Measurements from ENCODE around the gene NEMF.

NEMF gene

DNA sequence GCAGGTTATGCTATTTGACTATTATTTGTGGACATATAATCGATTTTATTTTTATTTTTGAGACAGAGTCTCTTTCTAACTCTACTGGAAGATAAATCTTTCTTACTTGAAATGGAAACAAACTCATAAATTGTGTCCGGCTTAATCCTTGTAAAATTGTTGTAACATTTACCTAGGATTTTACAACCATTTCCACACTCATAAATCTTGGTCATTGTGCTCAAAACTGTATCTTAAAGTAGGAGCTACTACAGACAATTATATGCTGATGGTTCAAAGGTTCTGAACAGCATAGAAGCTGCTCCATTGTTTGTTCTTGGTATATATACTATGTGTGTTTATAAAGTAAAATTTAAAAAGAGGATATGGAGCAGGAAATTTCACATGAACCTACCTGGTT, 35.7 kb upstream of the NEMF start:
- no peaks in the 10 kb centered on the region for H3K9me3 ChIP-seq (ENCODE audit: control extremely low read depth in 1 of 5, control insufficient read depth in 4 of 5, insufficient read depth in 2 of 5, low read depth in 1 of 5, low read length in 4 of 5)
- CTCF ChIA-PET = interaction anchor here (1.0 kb wide), 2 partner anchors 9 to 52 kb away, joined by 6 to 7 read pairs; no protein-coding TSS in a partner anchor
- POLR2A ChIA-PET = interaction anchor here (0.6 to 0.7 kb wide), 2 partner anchors 69 to 174 kb away, joined by 3 read pairs; no protein-coding TSS in a partner anchor
- no peak overlapping the region for H3K27ac ChIP-seq (ENCODE audit: insufficient read depth in 1 of 2, low read depth in 1 of 2, low read length in 2 of 2, poor library complexity in 1 of 2, severe bottlenecking in 2 of 2)
- H3K27me3 ChIP-seq (replicated peaks in 2 of 5; ENCODE audit: control insufficient read depth in 4 of 5, insufficient read depth in 5 of 5, low read length in 4 of 5) = no peaks in the 10 kb centered on the region
- H3K4me1 ChIP-seq (ENCODE audit: control extremely low read depth in 1 of 4, control insufficient read depth in 4 of 4, insufficient read depth in 4 of 4, low read length in 3 of 4) = peaks cover 2 to 12% (median 8%) of the 10 kb centered on the region in 4 experiments
- no peaks in the 10 kb centered on the region for H3K36me3 ChIP-seq (ENCODE audit: control insufficient read depth in 4 of 4, insufficient read depth in 4 of 4, low read length in 3 of 4)
- H3K4me3 ChIP-seq (ENCODE audit: control insufficient read depth in 1 of 7, extremely low read depth in 1 of 7, insufficient read depth in 4 of 7, low read depth in 2 of 7, low read length in 6 of 7) = no peak overlapping the region
- DNase-seq = no peak
- WGBS (ENCODE audit: insufficient coverage) = no CpG with 5 or more reads among the region's 2 CpGs

GRCh38 chr14:49886523-49886922, 33.9 kb upstream of the NEMF start:
- H3K27me3 ChIP-seq (replicated peaks in 2 of 5; ENCODE audit: control insufficient read depth in 4 of 5, insufficient read depth in 5 of 5, low read length in 4 of 5) = no peaks in the 10 kb centered on the region
- peaks cover 0 to 9% (median under 1%) of the 10 kb centered on the region in 4 experiments for H3K4me1 ChIP-seq (ENCODE audit: control extremely low read depth in 1 of 4, control insufficient read depth in 4 of 4, insufficient read depth in 4 of 4, low read length in 3 of 4)
- H3K36me3 ChIP-seq (ENCODE audit: control insufficient read depth in 4 of 4, insufficient read depth in 4 of 4, low read length in 3 of 4) = no peaks in the 10 kb centered on the region
- DNase-seq = peak in 1 of 3 donors; percentile 7
- WGBS (ENCODE audit: insufficient coverage) = 94% methylated on average over 8 of the region's 12 CpGs
- H3K9me3 ChIP-seq (ENCODE audit: control extremely low read depth in 1 of 5, control insufficient read depth in 4 of 5, insufficient read depth in 2 of 5, low read depth in 1 of 5, low read length in 4 of 5) = no peaks in the 10 kb centered on the region
- H3K4me3 ChIP-seq (ENCODE audit: control insufficient read depth in 1 of 7, extremely low read depth in 1 of 7, insufficient read depth in 4 of 7, low read depth in 2 of 7, low read length in 6 of 7) = no peak overlapping the region
- H3K27ac ChIP-seq (ENCODE audit: insufficient read depth in 1 of 2, low read depth in 1 of 2, low read length in 2 of 2, poor library complexity in 1 of 2, severe bottlenecking in 2 of 2) = no peak overlapping the region
- POLR2A ChIA-PET = no interaction called here
- CTCF ChIA-PET = no interaction called here

GRCh38 chr14:49882826-49883694, 30.5 kb upstream of the NEMF start:
- Histone ChIP-seq H3K36me3 (ENCODE audit: control insufficient read depth in 4 of 4, insufficient read depth in 4 of 4, low read length in 3 of 4) (no peaks in the 10 kb centered on the region), H3K9me3 (ENCODE audit: control extremely low read depth in 1 of 5, control insufficient read depth in 4 of 5, insufficient read depth in 2 of 5, low read depth in 1 of 5, low read length in 4 of 5) (no peaks in the 10 kb centered on the region), H3K27me3 (replicated peaks in 2 of 5; ENCODE audit: control insufficient read depth in 4 of 5, insufficient read depth in 5 of 5, low read length in 4 of 5) (no peaks in the 10 kb centered on the region), H3K4me1 (ENCODE audit: control extremely low read depth in 1 of 4, control insufficient read depth in 4 of 4, insufficient read depth in 4 of 4, low read length in 3 of 4) (peaks cover 0 to 16% (median 5%) of the 10 kb centered on the region in 4 experiments), H3K27ac (ENCODE audit: insufficient read depth in 1 of 2, low read depth in 1 of 2, low read length in 2 of 2, poor library complexity in 1 of 2, severe bottlenecking in 2 of 2) (no peak overlapping the region), H3K4me3 (ENCODE audit: control insufficient read depth in 1 of 7, extremely low read depth in 1 of 7, insufficient read depth in 4 of 7, low read depth in 2 of 7, low read length in 6 of 7) (no peak overlapping the region)
- WGBS (ENCODE audit: insufficient coverage) = 95% methylated on average over 15 of the region's 18 CpGs
- DNase-seq = no peak
- ChIA-PET POLR2A (no interaction called here), CTCF (no interaction called here)

- H3K4me1 ChIP-seq (ENCODE audit: control extremely low read depth in 1 of 4, control insufficient read depth in 4 of 4, insufficient read depth in 4 of 4, low read length in 3 of 4) = peaks cover 0 to 16% (median 5%) of the 10 kb centered on the region in 4 experiments
- ChIA-PET POLR2A (interaction anchor here (0.6 kb wide), 1 partner anchor 231 kb away, joined by 3 read pairs; no protein-coding TSS in a partner anchor), CTCF (interaction anchor here (0.7 to 2.7 kb wide), 6 partner anchors 14 to 223 kb away, joined by 3 to 7 read pairs (median 3); no protein-coding TSS in a partner anchor)
- H3K9me3 ChIP-seq (ENCODE audit: control extremely low read depth in 1 of 5, control insufficient read depth in 4 of 5, insufficient read depth in 2 of 5, low read depth in 1 of 5, low read length in 4 of 5) = no peaks in the 10 kb centered on the region
- no peak overlapping the region for H3K4me3 ChIP-seq (ENCODE audit: control insufficient read depth in 1 of 7, extremely low read depth in 1 of 7, insufficient read depth in 4 of 7, low read depth in 2 of 7, low read length in 6 of 7)
- DNase-seq = no peak
- H3K36me3 ChIP-seq (ENCODE audit: control insufficient read depth in 4 of 4, insufficient read depth in 4 of 4, low read length in 3 of 4) = no peaks in the 10 kb centered on the region
- WGBS (ENCODE audit: insufficient coverage) = 100% methylated on average over 3 of the region's 4 CpGs
- H3K27ac ChIP-seq (ENCODE audit: insufficient read depth in 1 of 2, low read depth in 1 of 2, low read length in 2 of 2, poor library complexity in 1 of 2, severe bottlenecking in 2 of 2) = no peak overlapping the region
- no peaks in the 10 kb centered on the region for H3K27me3 ChIP-seq (replicated peaks in 2 of 5; ENCODE audit: control insufficient read depth in 4 of 5, insufficient read depth in 5 of 5, low read length in 4 of 5)
Observed at GRCh38 chr14:49881350-49882001, 28.9 kb upstream of the NEMF start.

GRCh38 chr14:49880267-49881064, 27.9 kb upstream of the NEMF start:
- CTCF ChIA-PET = interaction anchor here (1.0 to 2.7 kb wide), 22 partner anchors 8 to 231 kb away, joined by 3 to 12 read pairs (median 4); partner anchors contain the start of gene ARF6
- Histone ChIP-seq H3K36me3 (ENCODE audit: control insufficient read depth in 4 of 4, insufficient read depth in 4 of 4, low read length in 3 of 4) (no peaks in the 10 kb centered on the region), H3K27ac (ENCODE audit: insufficient read depth in 1 of 2, low read depth in 1 of 2, low read length in 2 of 2, poor library complexity in 1 of 2, severe bottlenecking in 2 of 2) (peak overlapping the region in 1 of 2 experiments; percentile 39), H3K4me1 (ENCODE audit: control extremely low read depth in 1 of 4, control insufficient read depth in 4 of 4, insufficient read depth in 4 of 4, low read length in 3 of 4) (peaks cover 0 to 16% (median 5%) of the 10 kb centered on the region in 4 experiments), H3K27me3 (replicated peaks in 2 of 5; ENCODE audit: control insufficient read depth in 4 of 5, insufficient read depth in 5 of 5, low read length in 4 of 5) (no peaks in the 10 kb centered on the region), H3K4me3 (ENCODE audit: control insufficient read depth in 1 of 7, extremely low read depth in 1 of 7, insufficient read depth in 4 of 7, low read depth in 2 of 7, low read length in 6 of 7) (no peak overlapping the region), H3K9me3 (ENCODE audit: control extremely low read depth in 1 of 5, control insufficient read depth in 4 of 5, insufficient read depth in 2 of 5, low read depth in 1 of 5, low read length in 4 of 5) (no peaks in the 10 kb centered on the region)
- POLR2A ChIA-PET = no interaction called here
- 0% methylated on average over 1 of the region's 9 CpGs for WGBS (ENCODE audit: insufficient coverage)
- DNase-seq = peak in 1 of 3 donors; percentile 54

DNA sequence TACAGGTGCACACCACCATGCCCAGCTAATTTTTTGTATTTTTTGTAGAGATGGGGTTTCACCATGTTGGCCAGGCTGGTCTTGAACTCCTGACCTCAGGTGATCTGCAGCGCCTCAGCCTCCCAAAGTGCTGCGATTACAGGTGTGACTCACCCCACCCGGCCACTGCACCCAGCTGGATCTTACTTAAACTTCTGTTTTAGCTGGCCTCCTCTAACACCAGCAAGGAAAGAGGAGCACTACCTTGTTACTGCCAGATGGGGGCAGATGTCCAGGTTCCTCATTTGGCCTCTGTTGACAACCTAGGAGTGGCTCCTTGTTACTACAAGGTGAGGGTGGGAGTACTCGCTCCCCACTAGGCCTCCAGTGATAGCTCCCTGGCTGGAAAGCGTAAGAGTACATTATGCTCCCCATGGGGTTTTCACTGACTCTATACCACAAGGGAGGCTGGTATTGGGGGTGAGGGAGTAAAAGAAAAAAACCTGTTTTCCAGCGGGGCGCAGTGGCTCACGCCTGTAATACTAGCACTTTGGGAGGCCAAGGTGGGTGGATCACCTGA, 27.1 kb upstream of the NEMF start:
- peak; percentile 84 to 92 (median 92) for DNase-seq
- no peak overlapping the region for H3K4me3 ChIP-seq (ENCODE audit: control insufficient read depth in 1 of 7, extremely low read depth in 1 of 7, insufficient read depth in 4 of 7, low read depth in 2 of 7, low read length in 6 of 7)
- H3K27me3 ChIP-seq (replicated peaks in 2 of 5; ENCODE audit: control insufficient read depth in 4 of 5, insufficient read depth in 5 of 5, low read length in 4 of 5) = no peaks in the 10 kb centered on the region
- WGBS (ENCODE audit: insufficient coverage) = 85% methylated on average over 7 of the region's 8 CpGs
- H3K4me1 ChIP-seq (ENCODE audit: control extremely low read depth in 1 of 4, control insufficient read depth in 4 of 4, insufficient read depth in 4 of 4, low read length in 3 of 4) = peaks cover 0 to 16% (median 5%) of the 10 kb centered on the region in 4 experiments
- H3K27ac ChIP-seq (ENCODE audit: insufficient read depth in 1 of 2, low read depth in 1 of 2, low read length in 2 of 2, poor library complexity in 1 of 2, severe bottlenecking in 2 of 2) = no peak overlapping the region
- ChIA-PET CTCF (interaction anchor here (0.6 to 2.7 kb wide), 26 partner anchors 9 to 238 kb away, joined by 3 to 12 read pairs (median 4); partner anchors contain the start of gene ARF6), POLR2A (interaction anchor here (0.7 to 0.9 kb wide), 2 partner anchors 13 to 232 kb away, joined by 3 to 4 read pairs; partner anchors contain the start of gene ARF6)
- no peaks in the 10 kb centered on the region for H3K9me3 ChIP-seq (ENCODE audit: control extremely low read depth in 1 of 5, control insufficient read depth in 4 of 5, insufficient read depth in 2 of 5, low read depth in 1 of 5, low read length in 4 of 5)
- H3K36me3 ChIP-seq (ENCODE audit: control insufficient read depth in 4 of 4, insufficient read depth in 4 of 4, low read length in 3 of 4) = no peaks in the 10 kb centered on the region
